ENCODE measurements around the gene BST2.

BST2 gene

DNA sequence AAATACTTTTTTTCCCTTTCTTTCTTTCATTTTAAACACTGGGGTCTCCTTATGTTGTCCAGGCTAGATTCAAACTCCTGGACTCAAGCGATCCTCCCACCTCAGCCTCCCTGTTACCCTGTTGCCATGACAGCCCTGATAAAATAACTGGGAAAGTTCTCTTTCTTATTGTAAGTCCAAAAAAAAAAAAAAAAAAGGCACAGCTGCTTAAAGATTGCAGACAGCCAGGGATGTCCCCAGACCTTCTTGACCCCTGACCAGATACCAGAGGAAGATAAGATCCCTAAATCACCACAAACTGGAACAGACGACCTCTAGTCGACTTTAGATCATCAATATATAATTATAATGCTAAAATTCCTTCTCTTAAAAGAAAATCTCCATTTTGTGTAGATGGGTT is 13.3 kb upstream of the BST2 start:
- DNase-seq (ENCODE audit: low spot score), result no peak
- TF ChIP-seq CTCF (IDR thresholded peaks at IDR 0.05; ENCODE audit: extremely low read depth, missing control alignments), result no peak

DNA sequence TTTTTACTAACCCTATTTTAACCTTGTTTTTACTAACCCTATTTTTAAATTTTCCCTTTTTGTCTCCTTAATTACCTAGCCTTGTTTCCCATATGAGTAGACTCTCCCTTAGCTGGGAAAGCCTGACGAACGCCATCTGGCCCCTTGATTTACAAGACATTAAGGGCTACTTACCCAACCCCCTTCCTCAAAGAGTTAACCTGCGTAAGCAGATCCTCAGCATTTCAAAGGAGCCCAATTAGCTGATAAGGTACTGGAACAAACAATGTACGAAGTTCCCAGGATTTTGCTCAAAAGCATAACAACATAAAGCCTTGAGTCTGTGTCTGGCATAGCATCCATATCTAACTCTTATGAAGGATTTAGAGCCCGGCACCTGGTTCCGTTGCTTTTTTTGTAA is 9.7 kb upstream of the BST2 start:
- no peak for DNase-seq (ENCODE audit: low spot score)
- TF ChIP-seq CTCF (IDR thresholded peaks at IDR 0.05; ENCODE audit: extremely low read depth, missing control alignments), result no peak

DNA sequence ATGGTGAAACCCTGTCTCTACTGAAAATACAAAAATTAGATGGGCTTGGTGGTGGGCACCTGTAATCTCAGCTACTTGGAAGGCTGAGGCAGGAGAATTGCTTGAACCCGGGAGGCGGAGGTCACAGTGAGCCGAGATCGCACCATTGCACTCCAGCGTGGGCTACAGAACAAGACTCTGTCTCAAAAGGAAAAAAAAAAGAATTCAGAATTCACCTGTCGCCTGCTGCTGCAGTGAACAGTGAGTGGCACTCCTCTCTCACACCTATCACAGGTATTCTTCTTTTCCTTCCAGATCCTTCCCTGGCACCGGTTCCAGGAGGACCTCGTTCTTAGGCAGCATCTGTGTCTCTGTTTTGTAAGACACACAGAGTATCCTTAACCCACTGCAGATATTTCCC is 8.7 kb upstream of the BST2 start:
- TF ChIP-seq CTCF (IDR thresholded peaks at IDR 0.05; ENCODE audit: extremely low read depth, missing control alignments), result no peak
- DNase-seq (ENCODE audit: low spot score), result no peak

DNA sequence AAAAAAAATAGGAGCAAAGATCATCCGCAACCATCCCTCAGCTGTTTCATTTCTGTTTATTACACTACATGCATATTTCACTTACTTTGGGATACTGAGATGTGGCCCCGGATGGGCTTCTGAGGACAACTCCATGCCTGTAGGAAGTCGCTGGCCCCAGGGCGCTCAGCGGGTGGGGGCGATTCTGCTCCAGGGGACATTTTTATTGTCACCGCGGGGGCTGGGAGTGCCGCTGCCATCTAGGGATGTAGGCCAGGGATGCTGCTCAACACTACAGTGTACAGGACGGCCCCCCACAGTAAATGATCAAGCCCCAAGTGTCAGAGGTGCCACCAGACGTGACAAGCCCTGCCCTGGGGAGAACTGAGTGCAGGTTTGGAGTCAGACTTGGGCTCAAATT is 6.4 kb upstream of the BST2 start:
- TF ChIP-seq CTCF (IDR thresholded peaks at IDR 0.05; ENCODE audit: extremely low read depth, missing control alignments), result no peak

DNA sequence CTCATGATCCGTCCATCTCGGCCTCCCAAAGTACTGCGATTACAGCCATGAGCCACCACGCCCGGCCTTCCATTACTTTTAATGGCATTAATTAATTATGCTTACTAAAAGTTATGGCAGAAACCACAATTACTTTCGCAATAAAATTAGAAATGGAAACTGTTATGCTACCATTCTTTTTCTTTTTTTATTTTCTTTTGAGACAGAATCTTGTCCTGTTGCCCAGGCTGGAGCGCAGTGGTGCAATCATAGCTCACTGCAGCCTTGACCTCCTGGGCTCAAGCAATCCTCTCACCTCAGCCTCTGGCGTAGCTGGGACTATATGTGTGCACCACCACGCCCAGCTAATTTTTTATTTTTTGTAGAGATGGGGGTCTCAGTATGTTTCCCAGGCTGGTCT is 4.6 kb upstream of the BST2 start:
- no peak for TF ChIP-seq CTCF (IDR thresholded peaks at IDR 0.05; ENCODE audit: extremely low read depth, missing control alignments)
- no peak for DNase-seq (ENCODE audit: low spot score)

More for the DNA sequence above, 6.4 kb upstream of the BST2 start:
- DNase-seq (ENCODE audit: low spot score), result no peak

GRCh38 chr19:17406887-17407196 is 1.4 kb upstream of the BST2 start:
- DNase-seq (ENCODE audit: low spot score), result no peak
- no peak for TF ChIP-seq CTCF (IDR thresholded peaks at IDR 0.05; ENCODE audit: extremely low read depth, missing control alignments)

- DNase-seq (ENCODE audit: low spot score), result no peak
- no peak for TF ChIP-seq CTCF (IDR thresholded peaks at IDR 0.05; ENCODE audit: extremely low read depth, missing control alignments)
Observed at GRCh38 chr19:17406046-17406886, 836 bp upstream of the BST2 start.
